KOPT-K1 (cell line): Measurements from ENCODE around the gene OGDH.
"Not testable (repeated sequence)": the region's sequence is repeated elsewhere in the genome, so short reads cannot be mapped to it uniquely, and the experiment has no call there.

ENCODE experiments used
- H3K27ac ChIP-seq: fragments of 200-600 bp; sonication (generic); 2 replicates; pipeline ENCODE4 v1.5.1; 2016; ENCODE audit warnings: antibody characterized with exemption, mild to moderate bottlenecking, low read depth, low read length; ENCODE audit not compliant: poor library complexity, severe bottlenecking
- H3K36me3 ChIP-seq: fragments of 200-600 bp; sonication (generic); 2 replicates; pipeline ENCODE4 v1.5.1; 2017; ENCODE audit warnings: antibody characterized with exemption, mild to moderate bottlenecking, low read length, moderate library complexity; ENCODE audit not compliant: insufficient read depth
- H3K9me3 ChIP-seq: fragments of 200-600 bp; sonication (generic); 2 replicates; pipeline ENCODE4 v1.5.1; 2017; ENCODE audit warnings: antibody characterized with exemption, low read length, mild to moderate bottlenecking; ENCODE audit not compliant: insufficient read depth, poor library complexity, severe bottlenecking

OGDH gene

DNA sequence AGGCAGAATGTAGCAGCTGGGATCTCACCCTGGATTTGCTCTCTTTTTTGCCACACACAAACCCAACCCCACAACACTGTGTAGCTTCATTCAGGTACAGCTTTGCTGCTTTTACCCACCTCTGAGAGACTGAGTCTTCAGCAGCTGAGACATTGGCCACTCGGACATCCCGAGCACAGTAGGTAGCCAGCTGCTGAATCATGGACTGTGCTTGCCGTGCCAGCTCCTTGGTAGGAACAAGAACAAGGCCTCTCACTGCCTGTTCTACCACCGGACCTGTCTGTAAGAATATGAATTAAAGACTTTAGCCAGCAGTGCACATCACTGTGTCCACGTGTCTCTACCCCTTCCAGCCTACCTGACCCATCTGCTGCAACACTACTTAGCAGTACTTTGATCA is 33.7 kb upstream of the OGDH start:
- H3K9me3 ChIP-seq = no peaks in the 10 kb centered on the region
- H3K27ac ChIP-seq = peak overlapping the region; percentile 84
- H3K36me3 ChIP-seq = peaks cover 77% of the 10 kb centered on the region

DNA sequence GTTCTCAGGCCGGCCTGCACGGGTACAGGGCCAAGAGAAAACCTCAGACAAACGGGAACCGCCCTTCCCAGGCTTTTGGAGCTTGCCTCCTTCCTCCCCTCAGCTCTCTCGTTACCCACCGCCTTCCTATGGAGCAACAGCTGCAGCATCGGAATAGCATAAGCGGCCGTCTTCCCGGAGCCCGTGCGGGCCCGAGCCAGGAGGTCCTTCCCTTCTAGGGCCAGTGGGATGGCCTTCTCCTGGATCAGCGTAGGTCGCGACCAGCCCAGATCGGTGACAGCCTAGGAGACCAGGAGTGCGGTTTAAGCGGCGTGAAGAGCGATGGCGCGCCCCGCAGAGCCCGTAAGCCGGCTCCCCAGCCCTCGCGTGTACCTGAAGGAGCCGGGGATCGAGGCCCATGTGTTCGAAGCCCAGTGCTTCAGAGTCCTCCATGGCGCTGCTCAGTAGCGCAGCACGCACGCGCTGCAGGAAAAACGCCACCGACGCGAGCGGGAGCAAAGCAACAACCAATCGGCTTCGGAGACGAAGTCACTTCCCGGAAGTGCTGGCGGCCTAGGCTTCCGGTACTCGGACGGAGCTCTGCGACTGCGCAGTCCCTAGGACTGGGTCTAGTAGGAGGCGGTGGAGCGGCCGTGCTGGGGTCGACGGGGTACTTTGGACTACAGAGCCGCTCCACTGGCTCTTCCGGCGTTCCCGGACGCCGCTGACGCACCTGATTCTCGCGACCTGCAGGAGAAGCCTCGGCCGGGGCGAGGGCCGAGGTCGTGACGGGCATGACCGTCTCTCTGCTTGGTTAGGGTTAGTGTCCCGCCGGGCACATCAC is 32.8 kb upstream of the OGDH start, which contains the start of gene DDX56:
Gene DDX56, minus strand, starts transcription at position 445 of the 823 bp plus-strand sequence. Its CDS starts 13 bp downstream, at position 432.
- Histone ChIP-seq H3K36me3 (peaks cover 77% of the 10 kb centered on the region), H3K9me3 (no peaks in the 10 kb centered on the region), H3K27ac (peak within 1 kb of the TSS; percentile 84)

DNA sequence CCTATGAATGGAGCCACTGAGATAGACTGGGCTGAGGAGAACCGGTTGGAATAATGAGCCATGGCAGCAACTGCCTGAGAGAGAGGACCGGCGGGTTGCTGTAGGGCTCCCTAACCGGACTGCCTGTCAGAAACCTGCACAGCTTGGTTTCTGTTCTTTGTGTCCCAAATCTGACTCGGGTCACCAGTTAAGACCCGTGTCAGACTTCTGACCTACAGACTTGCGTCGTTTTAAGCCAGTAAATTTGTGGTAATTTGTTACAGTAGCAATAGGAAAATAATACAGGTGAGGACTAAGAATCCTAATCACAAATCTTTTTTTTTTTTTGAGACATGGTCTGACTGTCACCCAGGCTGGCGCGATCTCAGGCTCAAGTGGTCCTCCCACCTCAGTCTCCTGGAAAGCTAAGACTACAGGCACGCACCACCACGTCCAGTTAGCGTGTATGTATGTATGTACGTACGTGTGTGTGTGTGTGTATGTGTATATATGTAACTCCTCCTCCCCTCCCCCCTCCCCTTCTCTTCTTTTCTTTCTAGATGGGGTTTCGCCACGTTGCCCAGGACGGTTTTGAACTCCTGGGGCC is 32.0 kb upstream of the OGDH start:
- H3K36me3 ChIP-seq = peaks cover 77% of the 10 kb centered on the region
- H3K9me3 ChIP-seq = no peaks in the 10 kb centered on the region
- peak overlapping the region; percentile 84 for H3K27ac ChIP-seq

DNA sequence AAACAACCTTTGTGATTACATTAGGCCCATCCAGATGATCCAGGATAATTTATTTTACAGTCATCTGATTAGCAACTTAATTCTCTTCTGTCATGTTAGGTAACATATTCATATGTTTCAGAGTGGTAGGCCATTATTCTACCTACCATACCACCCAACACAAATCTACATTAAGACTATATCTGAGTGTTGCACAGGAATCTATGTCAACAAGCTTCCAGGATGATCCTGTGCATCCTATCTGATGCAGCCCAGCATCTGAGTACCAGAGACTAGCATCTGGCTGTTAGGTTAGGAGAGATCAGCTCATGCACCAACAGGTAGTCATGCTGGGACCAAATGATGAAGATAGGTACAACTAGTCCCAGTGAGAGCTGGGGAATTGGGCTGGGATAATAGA is 31.4 kb upstream of the OGDH start:
- Histone ChIP-seq H3K27ac (peak overlapping the region; percentile 84), H3K9me3 (no peaks in the 10 kb centered on the region), H3K36me3 (peaks cover 77% of the 10 kb centered on the region)

DNA sequence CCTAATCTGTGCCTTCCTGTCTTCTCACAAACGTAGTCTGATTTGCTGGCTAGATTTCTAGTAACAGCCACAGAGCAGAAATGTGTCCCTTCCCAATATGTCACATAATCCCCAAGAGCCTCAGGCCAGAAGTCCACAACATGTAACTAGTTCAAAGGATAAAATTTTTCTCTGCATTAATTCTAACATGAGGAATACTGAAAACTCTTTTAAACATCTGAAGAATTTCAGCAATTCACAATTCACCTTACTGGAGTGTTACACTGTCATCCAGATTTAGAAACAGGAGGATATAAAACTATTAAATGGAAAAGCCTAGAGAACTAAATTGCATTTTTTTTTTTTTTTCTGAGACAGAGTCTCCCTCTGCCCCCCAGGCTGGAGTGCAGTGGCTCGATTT is 30.2 kb upstream of the OGDH start:
- peaks cover 76% of the 10 kb centered on the region for H3K36me3 ChIP-seq

DNA sequence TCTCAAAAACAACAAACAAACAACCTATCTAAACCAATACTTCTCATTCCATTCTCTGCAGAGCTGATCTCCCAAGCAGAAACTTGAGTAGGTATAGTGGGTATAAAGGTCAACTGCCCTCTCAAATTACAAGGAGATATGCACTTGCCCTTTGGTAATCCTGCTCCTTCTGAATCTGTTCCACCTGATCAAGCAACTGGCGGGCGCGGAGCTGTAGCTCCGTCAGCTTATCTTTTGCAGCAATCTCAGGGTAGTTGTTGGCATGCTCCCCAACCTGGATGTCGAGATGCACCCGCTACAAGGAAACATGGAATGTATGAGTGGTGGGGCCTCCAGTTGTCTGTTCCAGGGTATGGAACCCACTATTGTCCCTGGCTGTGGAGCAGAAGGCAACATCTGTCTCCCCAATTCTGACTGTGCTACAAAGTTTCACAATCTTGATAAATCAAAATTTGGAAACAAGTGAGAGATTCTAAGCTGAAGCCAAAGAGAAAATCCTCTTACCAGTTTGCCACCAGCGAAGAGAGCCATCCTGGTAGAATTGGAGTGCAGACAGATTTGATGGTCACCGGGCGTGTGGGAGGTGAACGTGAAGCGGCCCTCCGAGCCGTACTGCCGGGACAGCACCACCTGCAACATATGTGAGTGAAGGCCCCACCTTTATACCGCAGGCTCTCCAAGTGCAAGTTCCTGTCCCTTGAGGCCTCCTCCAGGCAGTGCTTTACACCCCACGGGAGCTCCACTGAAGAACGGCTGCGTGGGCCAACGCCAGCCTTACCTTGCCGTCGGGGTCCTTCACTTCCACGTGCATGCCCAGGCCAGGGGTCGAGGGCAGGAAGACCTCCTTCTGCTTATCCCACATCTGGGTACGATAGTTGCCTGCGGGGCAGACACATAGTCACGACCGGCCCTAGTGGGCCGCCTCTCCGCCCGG is 25.2 kb upstream of the OGDH start:
- H3K36me3 ChIP-seq = peaks cover 44% of the 10 kb centered on the region
- H3K9me3 ChIP-seq = no peaks in the 10 kb centered on the region
- peak overlapping the region; percentile 93 for H3K27ac ChIP-seq

More for the DNA sequence above, 30.2 kb upstream of the OGDH start:
- Histone ChIP-seq H3K27ac (no peak overlapping the region), H3K9me3 (no peaks in the 10 kb centered on the region)

DNA sequence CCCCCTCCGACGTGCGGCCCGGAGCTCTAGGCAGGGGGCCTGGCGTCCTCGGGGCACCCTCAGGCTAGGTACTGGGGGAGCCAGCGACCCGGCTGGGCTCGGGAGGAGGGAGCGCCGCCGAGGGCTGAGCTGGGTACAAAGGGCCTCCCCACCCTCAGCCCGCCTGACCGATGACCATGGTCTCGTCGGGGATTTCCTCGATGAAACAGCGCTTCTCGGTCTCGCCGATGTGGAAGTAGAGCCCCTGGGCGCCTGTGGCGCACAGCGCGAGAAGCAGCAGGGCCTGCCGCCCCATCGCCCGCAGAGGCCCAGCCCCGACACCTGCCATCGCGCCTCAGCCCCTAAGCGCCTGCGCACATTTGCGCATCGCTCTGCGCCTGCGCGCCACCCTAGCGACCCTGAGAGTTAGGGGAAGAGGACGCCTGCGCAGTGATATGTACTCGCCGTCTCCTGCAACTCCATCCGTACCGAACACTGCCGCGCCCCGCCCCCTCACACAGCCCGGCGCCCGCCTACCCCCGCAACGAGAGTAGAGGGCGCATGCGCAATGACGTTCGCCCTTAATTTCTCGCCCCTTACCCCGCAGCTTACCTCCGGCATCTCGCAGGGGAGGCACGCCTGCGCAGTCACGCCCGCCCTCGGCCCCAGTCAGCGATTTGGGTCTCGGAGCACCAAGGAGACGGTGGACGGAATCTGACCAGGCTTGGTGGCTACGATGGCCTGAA is 24.4 kb upstream of the OGDH start, which contains the start of gene TMED4:
Gene TMED4, minus strand, starts transcription at position 353 of the 725 bp plus-strand sequence. Its CDS starts 25 bp downstream, at position 328.
- Histone ChIP-seq H3K27ac (peak within 1 kb of the TSS; percentile 93), H3K36me3 (peaks cover 35% of the 10 kb centered on the region), H3K9me3 (no peaks in the 10 kb centered on the region)

DNA sequence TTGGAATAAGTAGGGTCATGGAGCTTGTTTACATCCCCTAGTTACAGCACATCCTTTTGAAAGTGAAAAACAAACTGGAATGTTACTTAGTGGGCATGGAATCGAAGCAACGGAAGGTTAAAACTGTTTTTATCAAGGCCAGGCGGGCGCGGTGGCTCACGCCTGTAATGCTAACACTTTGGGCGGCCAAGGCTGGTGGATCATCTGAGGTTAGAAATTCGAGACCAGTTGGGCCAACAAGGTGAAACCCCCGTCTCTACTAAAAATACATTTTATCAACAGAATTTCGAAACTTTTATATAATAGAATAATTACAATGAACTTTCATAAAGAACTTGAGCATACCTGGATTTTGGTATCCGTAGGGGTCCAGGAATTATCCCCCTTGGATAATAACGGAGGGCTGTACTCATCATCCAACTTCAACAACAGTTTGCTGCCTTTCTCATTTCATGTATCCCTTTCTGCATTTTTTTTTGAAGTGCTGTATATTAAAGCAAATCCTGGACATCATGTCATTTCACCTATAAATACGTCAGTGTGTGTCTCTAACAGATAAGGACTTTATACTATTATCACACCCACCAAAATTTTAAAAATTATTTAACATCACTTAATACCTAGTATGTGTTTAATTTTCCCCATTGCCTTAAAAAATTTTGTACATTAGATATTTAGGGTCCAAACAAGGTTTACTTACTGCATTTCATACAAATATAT is 23.1 kb upstream of the OGDH start:
- peaks cover 28% of the 10 kb centered on the region for H3K36me3 ChIP-seq
- no peaks in the 10 kb centered on the region for H3K9me3 ChIP-seq
- H3K27ac ChIP-seq = no peak overlapping the region

DNA sequence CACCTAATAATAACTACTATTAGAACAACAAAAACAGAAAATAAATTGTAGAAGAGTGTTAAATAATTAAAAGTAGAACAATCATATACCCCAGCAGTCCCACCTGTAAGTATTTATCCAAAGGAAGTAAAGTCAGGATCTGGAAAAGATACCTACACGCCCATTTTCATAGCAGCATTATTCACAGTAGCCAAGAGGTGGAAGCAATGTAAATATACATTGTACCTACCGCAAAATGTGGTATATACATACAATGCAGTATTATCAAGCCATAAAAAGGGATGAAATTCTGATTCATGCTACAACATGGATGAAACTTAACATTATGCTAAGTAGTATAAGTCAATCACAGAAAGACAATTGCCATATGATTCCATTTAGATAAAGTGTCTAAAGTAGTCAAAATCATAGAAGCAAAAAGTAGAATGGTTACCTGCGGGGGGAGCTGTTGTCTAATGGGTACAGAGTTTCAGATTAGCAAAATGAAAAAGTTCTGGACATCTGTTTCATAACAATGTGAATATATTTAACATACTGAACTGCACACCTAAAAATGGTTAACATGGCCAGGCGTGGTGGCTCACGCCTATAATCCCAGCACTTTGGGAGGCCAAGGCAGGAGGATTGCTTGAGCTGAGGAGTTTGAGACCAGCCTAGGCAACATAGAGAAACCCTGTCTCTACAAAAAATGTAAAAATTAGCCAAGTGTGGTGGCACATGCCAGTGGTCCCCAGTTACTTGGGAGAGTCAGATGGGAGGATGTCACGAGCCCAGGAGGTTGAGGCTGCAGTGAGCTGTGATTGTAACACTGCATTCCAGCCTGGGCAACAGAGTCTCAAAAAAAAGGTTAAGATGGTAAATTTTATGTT is 18.4 kb upstream of the OGDH start:
- Histone ChIP-seq H3K9me3 (no peaks in the 10 kb centered on the region), H3K27ac (no peak overlapping the region), H3K36me3 (no peaks in the 10 kb centered on the region)

DNA sequence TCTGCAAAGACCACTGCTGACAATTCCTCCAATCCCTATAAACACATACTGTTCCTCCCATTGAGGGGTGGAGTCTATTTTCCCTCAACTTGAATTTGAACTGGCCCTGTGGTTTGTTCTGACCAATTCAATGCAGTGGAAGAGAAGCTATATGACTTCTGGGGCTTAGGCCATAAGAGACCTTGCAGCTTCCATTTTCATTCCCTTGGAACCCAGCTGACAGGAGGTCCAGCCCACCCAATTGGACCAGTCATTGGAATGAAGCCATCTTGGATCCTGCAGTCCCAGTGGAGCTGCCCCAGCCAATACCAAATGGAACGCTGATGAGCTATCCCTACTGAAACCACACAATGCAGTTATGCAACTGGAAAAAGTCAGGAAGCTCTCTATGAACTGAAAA is 15.5 kb upstream of the OGDH start:
- H3K27ac ChIP-seq = no peak overlapping the region
- no peaks in the 10 kb centered on the region for H3K36me3 ChIP-seq
- H3K9me3 ChIP-seq = no peaks in the 10 kb centered on the region

DNA sequence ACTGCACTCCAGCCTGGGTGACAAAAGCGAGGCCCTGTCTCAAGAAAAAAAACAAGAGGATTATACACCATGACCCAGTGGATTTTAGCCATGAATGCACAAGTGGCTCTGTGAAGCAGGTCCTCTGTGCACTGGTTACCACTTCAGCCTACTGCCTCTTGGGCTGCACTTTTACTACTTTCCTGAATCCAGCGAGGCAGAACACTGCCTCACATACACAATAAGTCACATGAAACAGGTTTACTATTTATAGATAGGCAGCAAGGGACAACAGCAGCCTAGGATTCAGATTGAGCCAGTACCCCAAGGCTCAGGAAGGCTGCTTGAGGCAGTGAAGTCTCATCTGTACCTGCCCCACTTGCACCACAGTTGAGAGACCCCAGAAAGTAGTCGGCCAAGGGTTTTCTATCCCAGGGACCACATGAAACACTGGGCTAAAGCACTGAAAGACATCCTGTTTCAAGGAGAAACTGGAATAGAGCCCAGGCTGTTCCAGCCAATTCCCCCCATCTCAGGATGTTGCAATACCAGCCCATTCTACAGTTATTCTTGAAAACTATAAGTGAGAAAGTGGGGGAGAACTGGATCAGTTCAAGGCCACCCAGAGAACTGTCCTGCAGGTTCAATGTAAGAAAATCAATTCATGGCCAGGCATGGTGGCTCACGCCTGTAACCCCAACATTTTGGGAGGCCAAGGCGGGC is 10.3 kb upstream of the OGDH start:
- no peak overlapping the region for H3K27ac ChIP-seq
- no peaks in the 10 kb centered on the region for H3K9me3 ChIP-seq
- H3K36me3 ChIP-seq = no peaks in the 10 kb centered on the region

DNA sequence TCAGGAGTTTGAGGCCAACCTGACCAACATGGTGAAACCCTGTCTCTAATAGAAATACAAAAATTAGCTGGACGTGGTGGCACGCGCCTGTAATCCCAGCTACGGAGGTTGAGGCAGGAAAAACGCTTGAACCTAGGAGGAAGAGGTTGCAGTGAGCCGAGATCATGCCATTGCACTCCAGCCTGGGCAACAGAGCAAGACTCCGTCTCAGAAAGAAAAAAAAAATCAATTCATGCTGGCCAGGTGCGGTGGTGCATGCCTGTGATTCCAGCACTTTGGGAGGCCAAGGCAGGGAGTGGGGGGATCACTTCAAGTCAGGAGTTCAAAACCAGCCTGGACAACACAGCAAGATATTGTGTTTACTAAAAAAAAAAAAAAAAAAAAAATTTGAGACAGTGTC is 9.2 kb upstream of the OGDH start:
- H3K9me3 ChIP-seq, H3K27ac ChIP-seq, H3K36me3 ChIP-seq: not testable (repeated sequence)

DNA sequence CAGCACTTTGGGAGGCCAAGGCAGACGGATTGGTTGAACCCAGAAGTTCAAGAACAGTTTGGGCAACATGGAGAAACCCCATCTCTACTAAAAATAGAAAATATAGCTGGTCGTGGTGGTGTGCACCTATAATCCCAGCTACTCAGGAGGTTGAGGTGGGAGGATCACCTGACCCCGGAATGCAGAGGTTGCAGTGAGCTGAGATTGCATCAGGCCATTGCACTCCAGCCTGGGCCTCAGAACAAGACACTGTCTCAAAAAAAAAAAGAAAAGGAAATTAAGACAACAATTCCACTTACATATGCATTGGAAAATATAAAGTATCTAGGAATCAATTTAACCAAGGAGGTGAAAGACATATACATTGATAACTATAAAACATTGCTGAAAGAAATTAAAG is 7.2 kb upstream of the OGDH start:
- Histone ChIP-seq H3K27ac (no peak overlapping the region), H3K9me3 (no peaks in the 10 kb centered on the region), H3K36me3 (no peaks in the 10 kb centered on the region)
